BLaER1 (cell line): ENCODE data around the gene SDC3.

ENCODE experiments used
- H3K27ac ChIP-seq: shearing (Covaris generic); formaldehyde crosslinking; 2 replicates; pipeline ENCODE4 v1.8.1; 2022
- H3K27me3 ChIP-seq: shearing (Covaris generic); formaldehyde crosslinking; 2 replicates; pipeline ENCODE4 v1.8.1; 2022
- H3K36me3 ChIP-seq: shearing (Covaris generic); formaldehyde crosslinking; 2 replicates; pipeline ENCODE4 v1.8.1; 2022
- H3K4me1 ChIP-seq: shearing (Covaris generic); formaldehyde crosslinking; 2 replicates; pipeline ENCODE4 v1.8.1; 2022
- H3K4me2 ChIP-seq: shearing (Covaris generic); formaldehyde crosslinking; 2 replicates; pipeline ENCODE4 v1.8.1; 2022
- H3K4me3 ChIP-seq: shearing (Covaris generic); formaldehyde crosslinking; 2 replicates; pipeline ENCODE4 v1.8.1; 2022
- H3K9ac ChIP-seq: shearing (Covaris generic); formaldehyde crosslinking; 2 replicates; pipeline ENCODE4 v1.8.1; 2022
- H3K9me3 ChIP-seq: shearing (Covaris generic); formaldehyde crosslinking; 2 replicates; pipeline ENCODE4 v1.8.1; 2022
- H4K20me1 ChIP-seq: shearing (Covaris generic); formaldehyde crosslinking; 2 replicates; pipeline ENCODE4 v1.8.1; 2022
- Cebpa-rat ChIP-seq: shearing (Covaris generic); IDR thresholded peaks from 2 replicates; pipeline ENCODE4 v1.8.1; 2022

The SDC3 gene

DNA sequence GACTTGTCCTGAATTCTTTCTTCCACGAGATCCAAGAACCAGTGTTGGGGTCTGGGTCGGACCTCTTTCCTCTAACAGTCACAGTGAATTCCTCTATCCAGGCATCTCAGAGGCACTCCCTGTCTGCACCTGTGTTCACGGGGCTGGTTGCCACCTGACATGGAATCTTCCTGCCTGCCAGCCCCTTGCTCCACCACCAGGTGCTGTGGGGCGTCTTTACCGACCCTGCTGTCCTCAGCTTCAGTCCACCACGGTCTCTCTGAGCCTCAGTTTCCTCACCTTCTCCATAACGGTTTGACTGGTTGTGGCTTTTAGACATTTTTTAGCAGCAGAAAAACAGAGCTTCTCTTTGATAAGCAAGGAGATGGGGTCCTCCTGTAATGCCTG is 62.7 kb downstream of the SDC3 start:
- Histone ChIP-seq H3K9ac (no peak overlapping the region), H3K27me3 (peaks cover 92% of the 10 kb centered on the region), H3K27ac (no peak overlapping the region), H3K4me3 (no peak overlapping the region), H3K9me3 (no peaks in the 10 kb centered on the region), H3K4me1 (peaks cover 8% of the 10 kb centered on the region), H3K36me3 (no peaks in the 10 kb centered on the region), H4K20me1 (peaks cover 80% of the 10 kb centered on the region; the same call in 1 of the 2 replicates), H3K4me2 (no peak overlapping the region)
- no peak for TF ChIP-seq Cebpa-rat

DNA sequence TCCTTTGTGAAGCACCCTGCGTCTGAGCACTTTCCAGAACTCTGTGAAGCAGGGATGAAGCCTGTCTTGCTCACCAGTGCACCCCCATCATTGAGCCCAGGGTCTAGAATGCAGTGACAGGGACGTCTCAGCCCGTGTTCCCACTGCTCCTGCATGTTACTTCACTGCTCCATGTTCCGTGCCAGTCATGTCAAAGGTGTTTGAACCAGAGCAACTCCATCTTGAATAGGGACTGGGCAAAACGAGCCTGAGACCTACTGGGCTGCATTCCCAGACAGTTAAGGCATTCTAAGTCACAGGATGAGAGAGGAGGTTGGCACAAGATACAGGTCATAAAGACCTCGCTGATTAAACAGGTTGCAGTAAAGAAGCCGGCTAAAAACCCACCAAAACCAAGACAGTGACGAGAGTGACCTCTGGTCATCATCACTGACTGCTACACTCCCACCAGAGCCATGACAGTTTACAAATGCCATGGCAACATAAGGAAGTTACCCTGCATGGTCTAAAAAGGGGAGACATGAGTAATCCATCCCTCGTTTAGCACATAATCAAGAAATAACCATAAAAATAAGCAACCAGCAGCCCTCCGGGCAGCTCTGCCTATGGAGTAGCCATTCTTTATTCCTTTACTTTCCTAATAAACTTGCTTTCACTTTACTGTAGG is 63.2 kb downstream of the SDC3 start:
- no peak for TF ChIP-seq Cebpa-rat
- Histone ChIP-seq H3K4me2 (no peak overlapping the region), H3K4me1 (peaks cover 12% of the 10 kb centered on the region), H3K27me3 (peaks cover 97% of the 10 kb centered on the region), H3K27ac (no peak overlapping the region), H3K9me3 (no peaks in the 10 kb centered on the region), H3K9ac (no peak overlapping the region), H3K4me3 (no peak overlapping the region), H4K20me1 (peaks cover 80% of the 10 kb centered on the region; the same call in 1 of the 2 replicates), H3K36me3 (no peaks in the 10 kb centered on the region)

GRCh38 chr1:30844631-30845030 is 63.9 kb downstream of the SDC3 start:
- Histone ChIP-seq H3K4me2 (no peak overlapping the region), H3K9ac (no peak overlapping the region), H3K27me3 (peaks cover 94% of the 10 kb centered on the region), H3K4me1 (peaks cover 8% of the 10 kb centered on the region), H4K20me1 (peaks cover 76% of the 10 kb centered on the region; the same call in 1 of the 2 replicates), H3K9me3 (no peaks in the 10 kb centered on the region), H3K4me3 (no peak overlapping the region), H3K27ac (no peak overlapping the region), H3K36me3 (no peaks in the 10 kb centered on the region)
- TF ChIP-seq Cebpa-rat = no peak

DNA sequence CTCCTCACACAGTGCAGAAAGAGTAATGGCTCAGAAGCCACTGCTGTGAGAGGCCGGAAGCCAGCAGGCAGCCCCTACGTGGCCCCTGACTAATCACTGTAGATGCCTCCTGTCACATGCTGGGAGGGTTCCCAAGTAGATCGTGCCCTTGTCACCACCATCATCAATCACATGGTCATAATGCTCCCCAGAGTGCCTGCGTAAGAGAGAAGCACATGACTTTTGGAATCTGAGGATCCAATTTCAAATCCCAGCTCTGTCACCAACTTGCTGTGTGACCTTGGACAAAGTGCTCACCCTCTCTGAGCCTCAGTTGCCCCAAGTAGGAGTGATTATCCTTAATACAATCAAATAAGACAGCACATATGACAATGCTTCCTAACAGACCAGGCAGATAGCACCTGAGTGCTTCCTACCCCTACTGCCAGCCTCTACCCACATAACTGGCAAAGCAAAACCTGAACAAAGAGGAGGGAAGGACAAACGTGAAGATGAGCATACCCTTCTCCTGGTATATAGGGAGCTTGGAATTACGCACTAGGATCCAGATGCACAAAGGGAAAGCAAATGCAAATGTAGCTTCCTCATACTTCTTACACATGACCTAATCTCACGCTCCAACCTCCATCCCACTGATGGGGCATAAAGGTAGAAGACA is 65.7 kb downstream of the SDC3 start:
- peaks cover 8% of the 10 kb centered on the region for H3K4me1 ChIP-seq
- H3K9me3 ChIP-seq = no peaks in the 10 kb centered on the region
- H3K36me3 ChIP-seq = no peaks in the 10 kb centered on the region
- peaks cover 88% of the 10 kb centered on the region for H3K27me3 ChIP-seq
- no peak overlapping the region for H3K27ac ChIP-seq
- H3K9ac ChIP-seq = no peak overlapping the region
- TF ChIP-seq Cebpa-rat = no peak
- peaks cover 64% of the 10 kb centered on the region; the same call in 1 of the 2 replicates for H4K20me1 ChIP-seq
- H3K4me3 ChIP-seq = no peak overlapping the region
- H3K4me2 ChIP-seq = no peak overlapping the region

- H3K4me2 ChIP-seq = no peak overlapping the region
- H3K9me3 ChIP-seq = no peaks in the 10 kb centered on the region
- no peak for TF ChIP-seq Cebpa-rat
- H3K27ac ChIP-seq = no peak overlapping the region
- H4K20me1 ChIP-seq = peaks cover 46% of the 10 kb centered on the region; the same call in 1 of the 2 replicates
- no peak overlapping the region for H3K4me3 ChIP-seq
- no peak overlapping the region for H3K9ac ChIP-seq
- H3K4me1 ChIP-seq = peaks cover 8% of the 10 kb centered on the region
- H3K36me3 ChIP-seq = no peaks in the 10 kb centered on the region
- peaks cover 70% of the 10 kb centered on the region for H3K27me3 ChIP-seq
These were observed 67.5 kb downstream of the SDC3 start for GRCh38 chr1:30840904-30841598.

- peaks cover 58% of the 10 kb centered on the region for H3K27me3 ChIP-seq
- no peak for TF ChIP-seq Cebpa-rat
These were observed 68.7 kb downstream of the SDC3 start for GRCh38 chr1:30839827-30840359.

GRCh38 chr1:30838996-30839395 is 69.6 kb downstream of the SDC3 start:
- Histone ChIP-seq H3K27ac (no peak overlapping the region), H3K27me3 (peaks cover 49% of the 10 kb centered on the region), H3K4me2 (no peak overlapping the region), H3K36me3 (no peaks in the 10 kb centered on the region), H4K20me1 (peaks cover 27% of the 10 kb centered on the region; the same call in 1 of the 2 replicates), H3K9ac (no peak overlapping the region), H3K4me1 (peaks cover 8% of the 10 kb centered on the region), H3K9me3 (no peaks in the 10 kb centered on the region), H3K4me3 (no peak overlapping the region)
- TF ChIP-seq Cebpa-rat = no peak

More at GRCh38 chr1:30839827-30840359, 68.7 kb downstream of the SDC3 start:
- peaks cover 36% of the 10 kb centered on the region; the same call in 1 of the 2 replicates for H4K20me1 ChIP-seq
- H3K4me1 ChIP-seq = peaks cover 8% of the 10 kb centered on the region
- H3K9ac ChIP-seq = no peak overlapping the region
- no peak overlapping the region for H3K4me2 ChIP-seq
- no peaks in the 10 kb centered on the region for H3K9me3 ChIP-seq
- no peak overlapping the region for H3K4me3 ChIP-seq
- no peaks in the 10 kb centered on the region for H3K36me3 ChIP-seq
- no peak overlapping the region for H3K27ac ChIP-seq

GRCh38 chr1:30837653-30838052 is 70.9 kb downstream of the SDC3 start:
- Histone ChIP-seq H3K27ac (no peak overlapping the region), H3K4me1 (peaks cover 8% of the 10 kb centered on the region), H3K9me3 (no peaks in the 10 kb centered on the region), H4K20me1 (peaks cover 20% of the 10 kb centered on the region; the same call in 1 of the 2 replicates), H3K4me3 (no peak overlapping the region), H3K36me3 (no peaks in the 10 kb centered on the region), H3K4me2 (no peak overlapping the region), H3K9ac (no peak overlapping the region), H3K27me3 (peaks cover 36% of the 10 kb centered on the region)
- no peak for TF ChIP-seq Cebpa-rat

GRCh38 chr1:30834253-30834652 is 74.3 kb downstream of the SDC3 start:
- Histone ChIP-seq H3K9ac (no peak overlapping the region), H3K4me1 (no peaks in the 10 kb centered on the region), H3K27me3 (peaks cover 8% of the 10 kb centered on the region; the same call in 1 of the 2 replicates), H3K36me3 (no peaks in the 10 kb centered on the region), H3K4me2 (no peak overlapping the region), H4K20me1 (no peaks in the 10 kb centered on the region), H3K9me3 (no peaks in the 10 kb centered on the region), H3K27ac (no peak overlapping the region), H3K4me3 (no peak overlapping the region)
- no peak for TF ChIP-seq Cebpa-rat
